Effector memory CD8-positive, alpha-beta T cell (primary cell): ENCODE measurements around the gene JUN.
A peak's percentile ranks its signal among the peaks of the same experiment; 100 is the strongest.

ENCODE experiments used
- ATAC-seq: fragments of 150-1000 bp; cut with Tn5 transposase; replicated peaks from 2 replicates; pipeline ENCODE4 v1.10.0; 2021; ENCODE audit warnings: mild to moderate bottlenecking, moderate library complexity
- DNase-seq, 3 experiments: peaks; one replicate each; pipeline ENCODE4 v3.0.0; 2021
- H3K27ac Mint-ChIP-seq, 2 donors: one replicate each; pipeline ENCODE4 v1.8.0; 2022; ENCODE audit warnings: mild to moderate bottlenecking in 2 of 2, mixed read lengths in 2 of 2, moderate library complexity in 2 of 2
- H3K27me3 Mint-ChIP-seq, 2 donors: one replicate each; pipeline ENCODE4 v1.8.0; 2022; ENCODE audit warnings: mixed read lengths in 2 of 2
- H3K36me3 Mint-ChIP-seq: one replicate; pipeline ENCODE4 v1.8.0; 2022; ENCODE audit warnings: mild to moderate bottlenecking, moderate library complexity, mixed read lengths; ENCODE audit not compliant: insufficient read depth
- H3K4me1 Mint-ChIP-seq, 2 donors: one replicate each; pipeline ENCODE4 v1.8.0; 2022; ENCODE audit warnings: low read depth in 2 of 2, mixed read lengths in 2 of 2
- H3K4me3 Mint-ChIP-seq, 2 donors: one replicate each; pipeline ENCODE4 v1.8.0; 2022; ENCODE audit warnings: mild to moderate bottlenecking in 2 of 2, mixed read lengths in 2 of 2, moderate library complexity in 2 of 2
- H3K9me3 Mint-ChIP-seq, 2 donors: one replicate each; pipeline ENCODE4 v1.8.0; 2022; ENCODE audit warnings: mixed read lengths in 2 of 2

Gene JUN

GRCh38 chr1:58815069-58815685 is 31.3 kb upstream of the JUN start:
- H3K4me1 Mint-ChIP-seq = peaks cover 37 to 42% of the 10 kb centered on the region in 2 donors
- peak; percentile 38 to 57 (median 44) for DNase-seq

GRCh38 chr1:58814251-58815068 is 30.6 kb upstream of the JUN start:
- Mint-ChIP-seq H3K36me3 (peaks cover 3% of the 10 kb centered on the region), H3K27me3 (no peaks in the 10 kb centered on the region), H3K4me3 (peak overlapping the region; percentile 89 to 91), H3K27ac (peak overlapping the region; percentile 91 to 93), H3K4me1 (peaks cover 37 to 42% of the 10 kb centered on the region in 2 donors), H3K9me3 (no peaks in the 10 kb centered on the region)
- ATAC-seq (no peak), DNase-seq (no peak)

More at GRCh38 chr1:58815069-58815685, 31.3 kb upstream of the JUN start:
- peak; percentile 31 for ATAC-seq
- Mint-ChIP-seq H3K9me3 (no peaks in the 10 kb centered on the region), H3K27ac (peak overlapping the region; percentile 91), H3K27me3 (no peaks in the 10 kb centered on the region), H3K4me3 (peak overlapping the region; percentile 89 to 91), H3K36me3 (peaks cover 3% of the 10 kb centered on the region)

GRCh38 chr1:58813801-58814200 is 30.0 kb upstream of the JUN start:
- ATAC-seq = no peak
- H3K9me3 Mint-ChIP-seq = no peaks in the 10 kb centered on the region
- H3K27me3 Mint-ChIP-seq = no peaks in the 10 kb centered on the region
- peaks cover 41 to 42% of the 10 kb centered on the region in 2 donors for H3K4me1 Mint-ChIP-seq
- DNase-seq = no peak
- peaks cover 3% of the 10 kb centered on the region for H3K36me3 Mint-ChIP-seq
- H3K27ac Mint-ChIP-seq = peak overlapping the region; percentile 80 to 93
- H3K4me3 Mint-ChIP-seq = peak overlapping the region; percentile 19 to 91

GRCh38 chr1:58813361-58813760 is 29.5 kb upstream of the JUN start:
- Mint-ChIP-seq H3K27me3 (no peaks in the 10 kb centered on the region), H3K4me3 (peak overlapping the region; percentile 19 to 91), H3K36me3 (peaks cover 3% of the 10 kb centered on the region), H3K4me1 (peaks cover 41 to 42% of the 10 kb centered on the region in 2 donors), H3K9me3 (no peaks in the 10 kb centered on the region), H3K27ac (peak overlapping the region; percentile 80 to 93)
- ATAC-seq (peak; percentile 2), DNase-seq (peak in 1 of 3 experiments; percentile 5)

- H3K9me3 Mint-ChIP-seq = no peaks in the 10 kb centered on the region
- peaks cover 41 to 42% of the 10 kb centered on the region in 2 donors for H3K4me1 Mint-ChIP-seq
- DNase-seq = peak; percentile 61 to 68 (median 64)
- H3K27me3 Mint-ChIP-seq = no peaks in the 10 kb centered on the region
- H3K4me3 Mint-ChIP-seq = peak overlapping the region; percentile 19 to 22
- ATAC-seq = peak; percentile 80
- H3K27ac Mint-ChIP-seq = peak overlapping the region; percentile 80 to 93
- peaks cover 3% of the 10 kb centered on the region for H3K36me3 Mint-ChIP-seq
Observed at GRCh38 chr1:58812926-58813325, 29.1 kb upstream of the JUN start.

GRCh38 chr1:58812468-58812867 is 28.6 kb upstream of the JUN start:
- DNase-seq = peak in 1 of 3 experiments; percentile 5
- Mint-ChIP-seq H3K9me3 (no peaks in the 10 kb centered on the region), H3K27ac (peak overlapping the region; percentile 80 to 93), H3K36me3 (peaks cover 3% of the 10 kb centered on the region), H3K27me3 (no peaks in the 10 kb centered on the region), H3K4me1 (peaks cover 41 to 42% of the 10 kb centered on the region in 2 donors), H3K4me3 (peak overlapping the region; percentile 19 to 22)
- ATAC-seq = no peak

- peak overlapping the region; percentile 83 to 93 for H3K27ac Mint-ChIP-seq
- peaks cover 38 to 41% of the 10 kb centered on the region in 2 donors for H3K4me1 Mint-ChIP-seq
Observed at GRCh38 chr1:58811303-58811702, 27.5 kb upstream of the JUN start.

GRCh38 chr1:58809325-58810010 is 25.6 kb upstream of the JUN start:
- no peaks in the 10 kb centered on the region for H3K27me3 Mint-ChIP-seq
- peaks cover 28 to 31% of the 10 kb centered on the region in 2 donors for H3K4me1 Mint-ChIP-seq
- H3K36me3 Mint-ChIP-seq = peaks cover 3% of the 10 kb centered on the region
- H3K9me3 Mint-ChIP-seq = no peaks in the 10 kb centered on the region
- no peak for ATAC-seq
- H3K27ac Mint-ChIP-seq = peak overlapping the region; percentile 37 to 93
- H3K4me3 Mint-ChIP-seq = no peak overlapping the region
- no peak for DNase-seq

More at GRCh38 chr1:58811303-58811702, 27.5 kb upstream of the JUN start:
- Mint-ChIP-seq H3K36me3 (peaks cover 3% of the 10 kb centered on the region), H3K4me3 (no peak overlapping the region), H3K27me3 (no peaks in the 10 kb centered on the region), H3K9me3 (no peaks in the 10 kb centered on the region)
- DNase-seq (no peak), ATAC-seq (no peak)

GRCh38 chr1:58808077-58808476 is 24.2 kb upstream of the JUN start:
- DNase-seq (no peak), ATAC-seq (no peak)
- no peaks in the 10 kb centered on the region for H3K36me3 Mint-ChIP-seq
- H3K27me3 Mint-ChIP-seq = no peaks in the 10 kb centered on the region
- no peaks in the 10 kb centered on the region for H3K9me3 Mint-ChIP-seq
- peaks cover 17 to 19% of the 10 kb centered on the region in 2 donors for H3K4me1 Mint-ChIP-seq
- no peak overlapping the region for H3K4me3 Mint-ChIP-seq
- peak overlapping the region in 1 of 2 donors; percentile 93 for H3K27ac Mint-ChIP-seq

- Mint-ChIP-seq H3K4me1 (peaks cover 4 to 8% of the 10 kb centered on the region in 2 donors), H3K27me3 (no peaks in the 10 kb centered on the region), H3K27ac (peak overlapping the region in 1 of 2 donors; percentile 83), H3K36me3 (no peaks in the 10 kb centered on the region), H3K4me3 (no peak overlapping the region), H3K9me3 (no peaks in the 10 kb centered on the region)
- no peak for DNase-seq
- ATAC-seq = peak; percentile 26
Observed at GRCh38 chr1:58805716-58806571, 22.1 kb upstream of the JUN start.

GRCh38 chr1:58804853-58805565 is 21.2 kb upstream of the JUN start:
- Mint-ChIP-seq H3K4me3 (no peak overlapping the region), H3K9me3 (no peaks in the 10 kb centered on the region), H3K36me3 (no peaks in the 10 kb centered on the region), H3K27ac (peak overlapping the region in 1 of 2 donors; percentile 83), H3K4me1 (peaks cover 4 to 8% of the 10 kb centered on the region in 2 donors), H3K27me3 (no peaks in the 10 kb centered on the region)
- no peak for DNase-seq
- ATAC-seq = no peak

- Mint-ChIP-seq H3K4me3 (no peak overlapping the region), H3K36me3 (no peaks in the 10 kb centered on the region), H3K4me1 (peaks cover 8 to 10% of the 10 kb centered on the region in 2 donors), H3K9me3 (no peaks in the 10 kb centered on the region), H3K27me3 (no peaks in the 10 kb centered on the region), H3K27ac (no peak overlapping the region)
- no peak for ATAC-seq
- DNase-seq = no peak
Observed at GRCh38 chr1:58803858-58804257, 20.0 kb upstream of the JUN start.
